ENCODE results near the gene ALDH1L1. TPM values are rescaled to one million over a fixed set of nuclear protein-coding genes. Genes with fewer than 3 reads are reported as not detected.

ALDH1L1 gene
- total RNA-seq, 1 donor from 2014 or later, result 11.1 TPM

DNA sequence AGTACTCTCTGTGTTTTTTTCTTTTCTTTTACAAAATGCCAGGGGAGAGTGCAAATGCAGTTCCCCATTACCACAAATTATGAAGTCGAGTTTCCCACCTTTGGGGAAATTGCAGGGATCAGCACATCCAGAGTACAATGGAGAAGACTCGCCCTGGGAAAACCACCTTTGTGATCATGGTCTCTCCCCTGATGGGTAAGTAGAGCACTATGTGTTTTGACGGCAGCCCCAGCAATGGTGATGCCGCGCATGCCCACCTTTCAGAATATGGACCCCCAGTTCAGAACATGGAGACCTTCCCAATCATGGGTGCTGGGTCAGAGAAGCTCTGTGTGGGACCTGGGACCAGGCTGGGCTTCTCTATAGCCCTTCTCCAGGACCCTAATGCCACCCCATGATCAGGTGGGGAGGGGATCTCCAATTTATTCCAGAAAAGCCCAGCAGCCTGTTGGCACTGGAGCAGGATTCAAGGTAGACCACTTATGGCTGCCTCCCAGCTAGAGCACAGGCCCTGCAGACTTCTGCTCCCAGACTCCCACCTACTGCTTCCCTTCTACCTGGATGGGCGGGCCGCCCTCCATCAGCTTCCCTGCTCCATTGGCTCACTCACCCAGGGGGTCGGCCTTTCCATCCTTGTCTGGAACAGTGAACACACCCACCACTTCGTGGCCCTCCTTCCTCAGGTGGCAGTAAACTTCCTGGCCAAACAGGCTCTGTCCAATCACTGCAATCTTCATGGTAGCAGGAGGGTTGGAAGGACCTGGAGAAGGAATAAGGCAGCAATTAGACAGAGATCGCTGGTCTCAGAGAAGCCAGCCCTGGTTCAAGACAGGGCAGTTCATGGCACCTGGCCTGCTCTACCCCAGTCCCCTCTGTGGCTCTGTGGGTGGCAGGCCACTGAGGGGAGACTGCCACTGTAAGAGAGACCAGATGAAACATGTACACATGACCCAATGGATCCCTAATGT, 19.9 kb downstream of the ALDH1L1 start:
- FAIRE-seq (no peak), DNase-seq (ENCODE audit: low read depth) (no peak)
- TF ChIP-seq CTCF (IDR thresholded peaks at IDR 0.05; ENCODE audit: insufficient read depth, low read length, severe bottlenecking), result no peak
- H3K36me3 ChIP-seq (ENCODE audit: control insufficient read depth, insufficient read depth, low read length), result no peaks in the 10 kb centered on the region
- no peaks in the 10 kb centered on the region for H3K27me3 ChIP-seq (ENCODE audit: control insufficient read depth, insufficient read depth, low read length)
- no peak overlapping the region for H3K4me3 ChIP-seq (ENCODE audit: low read depth, low read length)

- TF ChIP-seq CTCF (IDR thresholded peaks at IDR 0.05; ENCODE audit: insufficient read depth, low read length, severe bottlenecking), result no peak
- Histone ChIP-seq H3K4me3 (ENCODE audit: low read depth, low read length) (no peak overlapping the region), H3K27me3 (ENCODE audit: control insufficient read depth, insufficient read depth, low read length) (no peaks in the 10 kb centered on the region), H3K36me3 (ENCODE audit: control insufficient read depth, insufficient read depth, low read length) (no peaks in the 10 kb centered on the region)
- FAIRE-seq (peak; percentile 93), DNase-seq (ENCODE audit: low read depth) (no peak)
Observed at GRCh38 chr3:126159476-126159875, 20.9 kb downstream of the ALDH1L1 start.

GRCh38 chr3:126158912-126159454, 21.4 kb downstream of the ALDH1L1 start:
- Histone ChIP-seq H3K36me3 (ENCODE audit: control insufficient read depth, insufficient read depth, low read length) (no peaks in the 10 kb centered on the region), H3K27me3 (ENCODE audit: control insufficient read depth, insufficient read depth, low read length) (no peaks in the 10 kb centered on the region), H3K4me3 (ENCODE audit: low read depth, low read length) (no peak overlapping the region)
- no peak for DNase-seq (ENCODE audit: low read depth)
- FAIRE-seq, result no peak
- no peak for TF ChIP-seq CTCF (IDR thresholded peaks at IDR 0.05; ENCODE audit: insufficient read depth, low read length, severe bottlenecking)

DNA sequence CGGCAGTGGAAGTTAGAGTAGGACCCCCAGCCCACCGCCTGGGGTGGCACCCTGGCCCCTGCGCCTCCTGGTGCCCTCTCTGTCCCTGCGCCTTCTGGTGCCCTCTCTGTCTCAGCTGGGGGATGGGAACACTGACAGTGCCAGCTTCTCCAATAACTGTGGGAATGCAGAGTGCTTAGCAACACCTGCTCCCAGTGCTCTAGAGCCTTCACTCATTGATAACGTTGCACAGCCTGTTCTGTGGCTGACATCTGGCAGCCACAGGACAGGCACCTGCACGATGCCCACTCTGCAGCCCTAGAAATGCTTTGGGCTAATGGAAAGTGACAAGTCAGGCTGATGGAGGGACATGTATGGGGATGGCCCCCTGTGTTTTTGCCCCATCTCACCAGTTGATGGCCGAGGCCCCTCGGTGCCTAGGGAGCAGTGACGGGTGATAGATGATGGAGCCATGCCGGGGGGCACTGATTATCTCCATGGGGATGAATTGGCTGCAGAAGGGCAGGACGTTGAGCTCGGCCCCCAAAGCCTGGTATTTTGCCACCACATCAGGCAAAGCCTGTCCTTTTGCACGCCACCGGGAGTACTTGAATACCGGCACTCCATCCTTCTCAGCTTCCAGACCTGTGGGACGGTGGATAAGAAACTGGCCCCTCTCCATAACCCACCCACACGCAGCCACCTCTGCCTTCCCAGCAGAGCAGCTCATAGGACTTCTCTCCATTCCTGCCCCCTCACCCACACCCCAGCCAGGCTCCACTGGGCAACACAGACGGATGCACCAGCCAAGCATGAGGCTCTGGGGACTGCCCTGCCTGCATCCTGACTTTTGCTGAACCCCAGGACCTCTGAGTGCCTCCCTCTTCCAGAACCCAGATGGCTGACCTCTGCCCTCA, 22.1 kb downstream of the ALDH1L1 start:
- TF ChIP-seq CTCF (IDR thresholded peaks at IDR 0.05; ENCODE audit: insufficient read depth, low read length, severe bottlenecking), result no peak
- peak; percentile 13 for FAIRE-seq
- no peak for DNase-seq (ENCODE audit: low read depth)
- Histone ChIP-seq H3K4me3 (ENCODE audit: low read depth, low read length) (no peak overlapping the region), H3K36me3 (ENCODE audit: control insufficient read depth, insufficient read depth, low read length) (no peaks in the 10 kb centered on the region), H3K27me3 (ENCODE audit: control insufficient read depth, insufficient read depth, low read length) (no peaks in the 10 kb centered on the region)

DNA sequence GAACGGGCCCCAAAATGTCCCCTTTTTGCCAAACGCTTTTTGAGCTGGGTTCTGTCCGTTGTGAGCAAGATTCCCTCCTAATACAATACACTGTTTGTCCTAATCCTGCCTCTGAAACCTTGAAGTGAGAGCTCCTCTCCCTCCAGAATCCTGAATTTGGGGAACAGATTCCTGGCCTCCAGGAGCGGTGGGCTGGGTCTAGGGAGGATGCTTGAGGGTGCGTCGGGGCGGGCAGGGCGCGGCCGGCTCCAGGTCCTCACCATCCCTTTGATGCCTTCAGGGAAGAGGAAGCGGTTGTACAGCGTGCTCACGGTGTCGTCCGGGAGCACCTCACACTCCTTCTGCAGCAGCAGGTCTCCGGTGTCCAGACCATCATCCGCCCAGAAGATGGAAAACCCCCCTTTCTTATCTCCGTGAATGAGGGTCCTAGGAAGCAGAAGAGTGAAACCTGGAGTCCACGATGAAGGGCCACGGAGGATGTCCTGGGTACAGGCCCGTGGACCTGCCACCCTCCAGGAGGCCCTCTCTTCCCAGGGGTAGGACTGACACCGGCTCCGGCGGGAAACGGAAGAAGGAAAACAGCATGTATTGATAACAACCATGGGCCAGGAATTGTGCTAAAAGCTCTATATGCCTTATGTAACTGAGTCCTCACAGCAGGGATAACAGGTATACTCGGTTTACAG, 23.2 kb downstream of the ALDH1L1 start:
- FAIRE-seq (no peak), DNase-seq (ENCODE audit: low read depth) (no peak)
- H3K4me3 ChIP-seq (ENCODE audit: low read depth, low read length), result no peak overlapping the region
- no peak for TF ChIP-seq CTCF (IDR thresholded peaks at IDR 0.05; ENCODE audit: insufficient read depth, low read length, severe bottlenecking)
- H3K36me3 ChIP-seq (ENCODE audit: control insufficient read depth, insufficient read depth, low read length), result no peaks in the 10 kb centered on the region
- no peaks in the 10 kb centered on the region for H3K27me3 ChIP-seq (ENCODE audit: control insufficient read depth, insufficient read depth, low read length)
